DND-41 (cell line): ENCODE results near the gene RASA2.

Experiments
- ATAC-seq: fragments of 200-7000 bp; cut with Tn5 transposase; 3 replicates; pipeline ENCODE4 v1.9.1; 2021; ENCODE audit warnings: low read depth; ENCODE audit not compliant: insufficient read depth
- DNase-seq: peaks from one replicate; pipeline ENCODE4 v3.0.0-alpha.2; 2020
- H2AFZ ChIP-seq: 2 replicates; pipeline ENCODE4 v1.6.0; 2012; ENCODE audit warnings: low read depth, low read length
- H3K27ac ChIP-seq: 2 replicates; pipeline ENCODE4 v1.5.1; 2012; ENCODE audit warnings: low read length, inconsistent platforms
- H3K27me3 ChIP-seq: fragments of 200-600 bp; sonication (generic); 2 replicates; pipeline ENCODE4 v1.6.0; 2012; ENCODE audit warnings: low read length, mild to moderate bottlenecking, inconsistent platforms; ENCODE audit not compliant: insufficient read depth, poor library complexity
- H3K36me3 ChIP-seq: 2 replicates; pipeline ENCODE4 v1.5.1; 2012; ENCODE audit warnings: low read length, inconsistent platforms; ENCODE audit not compliant: insufficient read depth
- H3K4me1 ChIP-seq: 2 replicates; pipeline ENCODE4 v1.5.1; 2012; ENCODE audit warnings: mild to moderate bottlenecking, low read length; ENCODE audit not compliant: insufficient read depth
- H3K4me2 ChIP-seq: 2 replicates; pipeline ENCODE4 v1.6.0; 2012; ENCODE audit warnings: mild to moderate bottlenecking, moderate library complexity, low read length, inconsistent platforms; ENCODE audit not compliant: insufficient read depth
- H3K4me3 ChIP-seq, 2 experiments: fragments of 200-600 bp in 1 of 2; shearing (Covaris generic) in 1 of 2; 2 replicates each; pipeline ENCODE4 v1.5.1; 2012 to 2016; ENCODE audit warnings: inconsistent platforms in 2 of 2, low read length in 2 of 2, mild to moderate bottlenecking in 2 of 2, low read depth in 1 of 2, moderate library complexity in 1 of 2
- H3K79me2 ChIP-seq: 2 replicates; pipeline ENCODE4 v1.6.0; 2012; ENCODE audit warnings: low read length, inconsistent platforms; ENCODE audit not compliant: insufficient read depth
- H3K9ac ChIP-seq: 2 replicates; pipeline ENCODE4 v1.6.0; 2012; ENCODE audit warnings: low read depth, mild to moderate bottlenecking, inconsistent platforms, low read length, moderate library complexity
- H3K9me3 ChIP-seq: 2 replicates; pipeline ENCODE4 v1.5.1; 2012; ENCODE audit warnings: low read length, moderate library complexity, mild to moderate bottlenecking, inconsistent platforms; ENCODE audit not compliant: insufficient read depth, severe bottlenecking
- H4K20me1 ChIP-seq: 2 replicates; pipeline ENCODE4 v1.6.0; 2012; ENCODE audit warnings: low read length; ENCODE audit not compliant: insufficient read depth
- EZH2 ChIP-seq: IDR thresholded peaks from 3 replicates; pipeline ENCODE4 v1.6.1; 2012; ENCODE audit warnings: borderline replicate concordance, low read depth, mild to moderate bottlenecking, moderate library complexity, low read length, inconsistent platforms; ENCODE audit not compliant: severe bottlenecking
- TF ChIP-seq, protein P1 (sequence below): IDR thresholded peaks from 2 replicates; pipeline ENCODE4 v1.5.1; 2012; ENCODE audit warnings: borderline replicate concordance, low read length, moderate library complexity, mild to moderate bottlenecking; ENCODE audit not compliant: poor library complexity, severe bottlenecking; ENCODE audit errors: extremely low read depth

Gene RASA2

GRCh38 chr3:141526709-141527108 lies 39.9 kb downstream of the RASA2 start:
- Histone ChIP-seq H3K36me3 (peaks cover 68% of the 10 kb centered on the region), H3K4me1 (no peaks in the 10 kb centered on the region), H2AFZ (no peak overlapping the region), H3K27me3 (no peaks in the 10 kb centered on the region), H3K27ac (no peak overlapping the region), H3K9ac (no peak overlapping the region), H3K9me3 (no peaks in the 10 kb centered on the region), H3K4me2 (no peak overlapping the region), H3K79me2 (peaks cover 53% of the 10 kb centered on the region), H3K4me3 (no peak overlapping the region), H4K20me1 (peaks cover 14% of the 10 kb centered on the region; the same call in 1 of the 2 replicates)
- ATAC-seq, result no peak
- DNase-seq, result no peak
- no peak for TF ChIP-seq EZH2
- TF ChIP-seq, protein P1, sequence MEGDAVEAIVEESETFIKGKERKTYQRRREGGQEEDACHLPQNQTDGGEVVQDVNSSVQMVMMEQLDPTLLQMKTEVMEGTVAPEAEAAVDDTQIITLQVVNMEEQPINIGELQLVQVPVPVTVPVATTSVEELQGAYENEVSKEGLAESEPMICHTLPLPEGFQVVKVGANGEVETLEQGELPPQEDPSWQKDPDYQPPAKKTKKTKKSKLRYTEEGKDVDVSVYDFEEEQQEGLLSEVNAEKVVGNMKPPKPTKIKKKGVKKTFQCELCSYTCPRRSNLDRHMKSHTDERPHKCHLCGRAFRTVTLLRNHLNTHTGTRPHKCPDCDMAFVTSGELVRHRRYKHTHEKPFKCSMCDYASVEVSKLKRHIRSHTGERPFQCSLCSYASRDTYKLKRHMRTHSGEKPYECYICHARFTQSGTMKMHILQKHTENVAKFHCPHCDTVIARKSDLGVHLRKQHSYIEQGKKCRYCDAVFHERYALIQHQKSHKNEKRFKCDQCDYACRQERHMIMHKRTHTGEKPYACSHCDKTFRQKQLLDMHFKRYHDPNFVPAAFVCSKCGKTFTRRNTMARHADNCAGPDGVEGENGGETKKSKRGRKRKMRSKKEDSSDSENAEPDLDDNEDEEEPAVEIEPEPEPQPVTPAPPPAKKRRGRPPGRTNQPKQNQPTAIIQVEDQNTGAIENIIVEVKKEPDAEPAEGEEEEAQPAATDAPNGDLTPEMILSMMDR, result no peak

- H3K4me1 ChIP-seq, result no peaks in the 10 kb centered on the region
- no peak overlapping the region for H3K4me2 ChIP-seq
- DNase-seq (no peak), ATAC-seq (no peak)
- peaks cover 4% of the 10 kb centered on the region; the same call in 1 of the 2 replicates for H4K20me1 ChIP-seq
- no peaks in the 10 kb centered on the region for H3K27me3 ChIP-seq
- no peak overlapping the region for H3K9ac ChIP-seq
- peaks cover 72% of the 10 kb centered on the region for H3K36me3 ChIP-seq
- peaks cover 40% of the 10 kb centered on the region for H3K79me2 ChIP-seq
- H2AFZ ChIP-seq, result no peak overlapping the region
- TF ChIP-seq EZH2, result no peak
- TF ChIP-seq, protein P1, result no peak
- H3K27ac ChIP-seq, result no peak overlapping the region
- H3K9me3 ChIP-seq, result no peaks in the 10 kb centered on the region
- H3K4me3 ChIP-seq, result no peak overlapping the region
These were observed 42.0 kb downstream of the RASA2 start for GRCh38 chr3:141528800-141529199.

GRCh38 chr3:141529256-141529655 lies 42.4 kb downstream of the RASA2 start:
- Histone ChIP-seq H3K4me1 (no peaks in the 10 kb centered on the region), H2AFZ (no peak overlapping the region), H3K27ac (no peak overlapping the region)

More at GRCh38 chr3:141529256-141529655, 42.4 kb downstream of the RASA2 start:
- Histone ChIP-seq H3K79me2 (peaks cover 36% of the 10 kb centered on the region), H3K4me2 (no peak overlapping the region), H3K9ac (no peak overlapping the region), H3K27me3 (no peaks in the 10 kb centered on the region), H4K20me1 (no peaks in the 10 kb centered on the region; the same call in 1 of the 2 replicates), H3K4me3 (no peak overlapping the region), H3K36me3 (peaks cover 72% of the 10 kb centered on the region), H3K9me3 (peaks cover 2% of the 10 kb centered on the region)
- DNase-seq (no peak), ATAC-seq (no peak)
- TF ChIP-seq EZH2, result no peak
- TF ChIP-seq, protein P1, result no peak
